IPS-18c (cell line): ENCODE results near the gene MTX3.

Experiments
- H3K4me3 ChIP-seq: 2 replicates; pipeline ENCODE4 v1.7.0; 2013; ENCODE audit warnings: low read depth, mild to moderate bottlenecking, low read length, moderate library complexity; ENCODE audit not compliant: insufficient read depth
- H3K9me3 ChIP-seq: one replicate; pipeline ENCODE4 v1.6.1; 2013; ENCODE audit warnings: mild to moderate bottlenecking, low read length, moderate library complexity; ENCODE audit not compliant: control insufficient read depth, insufficient read depth

The MTX3 gene

DNA sequence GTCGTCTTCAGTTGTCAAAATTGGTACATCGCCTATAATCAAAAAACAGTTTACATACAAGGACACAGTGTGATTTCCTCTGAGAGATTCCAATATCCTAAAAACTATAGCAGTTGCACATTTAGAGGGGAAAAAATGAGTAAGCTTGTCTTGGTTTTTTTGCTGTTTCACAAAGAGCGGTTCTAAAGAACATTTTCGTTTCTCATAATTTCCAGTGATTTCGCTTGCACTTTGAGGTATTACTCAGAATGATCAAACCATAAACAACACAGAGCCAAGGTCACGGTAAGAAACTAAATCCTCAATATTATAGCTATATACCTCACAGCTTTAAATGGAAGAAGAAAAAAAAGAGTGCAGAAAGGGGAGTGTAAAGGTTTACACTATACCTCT, 861 bp downstream of the MTX3 start:
- Histone ChIP-seq H3K4me3 (peak overlapping the region; percentile 85), H3K9me3 (no peaks in the 10 kb centered on the region)

DNA sequence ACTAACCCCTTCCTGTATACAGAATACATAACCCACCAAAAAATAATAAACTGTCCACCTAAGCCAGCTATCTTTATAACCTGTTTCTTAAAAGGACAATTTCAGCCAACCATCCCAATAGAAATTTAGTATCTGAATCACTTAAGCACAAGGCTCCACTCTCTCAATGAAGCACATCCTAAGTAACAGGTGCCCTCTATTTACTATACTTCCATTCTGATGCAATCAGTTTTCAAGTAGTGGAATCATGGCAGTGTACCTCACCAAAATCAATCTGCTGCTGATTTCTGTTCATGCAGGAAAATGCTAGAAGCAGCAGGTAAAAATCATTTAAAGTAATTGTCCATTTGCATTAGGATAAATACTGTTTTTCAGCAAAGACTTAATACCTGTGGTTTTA, 4.8 kb downstream of the MTX3 start:
- Histone ChIP-seq H3K4me3 (no peak overlapping the region), H3K9me3 (no peaks in the 10 kb centered on the region)

DNA sequence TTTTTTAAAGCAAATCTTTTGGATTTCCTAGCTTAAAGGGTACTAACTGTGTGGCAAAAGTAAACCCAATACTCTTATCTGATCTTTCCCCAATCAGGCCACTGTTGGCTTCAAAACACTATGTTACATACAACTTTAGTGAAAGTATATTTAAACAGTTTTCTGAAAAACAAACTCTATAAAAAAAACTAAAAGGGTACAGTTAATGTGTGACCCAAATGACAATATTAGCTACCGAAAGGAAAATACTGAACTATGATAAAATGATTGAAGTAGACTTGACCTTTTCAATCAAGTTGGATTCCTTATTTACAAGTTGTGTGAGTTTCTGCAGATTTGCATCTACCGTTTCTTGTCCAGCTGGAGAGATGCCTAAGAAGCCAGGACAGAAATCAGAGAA, 5.8 kb downstream of the MTX3 start:
- Histone ChIP-seq H3K4me3 (no peak overlapping the region), H3K9me3 (no peaks in the 10 kb centered on the region)

DNA sequence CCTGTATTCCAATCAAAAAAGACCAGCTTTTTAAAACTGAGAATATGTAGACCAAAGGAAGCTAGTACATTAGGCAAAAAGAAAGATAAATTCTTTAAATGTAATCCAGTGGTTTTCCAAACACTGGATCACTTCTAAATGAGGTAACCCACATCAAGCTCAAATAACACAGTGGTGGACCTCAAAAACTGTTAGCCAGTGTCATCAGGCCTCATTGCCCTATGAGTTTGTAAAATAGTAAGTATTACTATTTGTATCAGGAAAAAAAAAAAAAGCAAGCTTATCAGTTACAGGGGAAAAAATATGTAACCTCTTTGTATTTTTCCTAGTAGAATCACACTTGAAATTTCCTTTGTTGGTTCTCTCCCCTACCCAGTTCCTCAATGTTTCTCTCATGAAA, 6.7 kb downstream of the MTX3 start:
- Histone ChIP-seq H3K4me3 (no peak overlapping the region), H3K9me3 (no peaks in the 10 kb centered on the region)

DNA sequence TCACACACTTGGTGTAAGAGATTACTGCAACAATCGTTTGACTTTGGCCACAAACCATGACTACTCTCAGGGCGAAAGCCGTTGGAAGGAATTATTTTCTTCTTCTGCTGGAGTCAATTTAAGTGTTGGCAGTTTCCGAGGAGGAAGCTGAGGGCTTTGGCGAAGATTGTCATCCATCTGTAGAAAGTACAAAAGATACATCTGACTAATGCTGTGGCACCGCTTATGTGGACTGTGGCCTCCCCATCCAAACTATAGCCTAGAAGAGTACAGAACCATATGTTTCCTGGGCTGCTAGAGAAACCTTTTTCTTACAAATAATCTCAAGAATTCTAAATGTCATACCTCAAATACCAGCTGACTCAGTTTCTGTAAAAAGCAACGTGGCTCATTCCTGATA, 7.4 kb downstream of the MTX3 start:
- H3K4me3 ChIP-seq = no peak overlapping the region
- no peaks in the 10 kb centered on the region for H3K9me3 ChIP-seq

DNA sequence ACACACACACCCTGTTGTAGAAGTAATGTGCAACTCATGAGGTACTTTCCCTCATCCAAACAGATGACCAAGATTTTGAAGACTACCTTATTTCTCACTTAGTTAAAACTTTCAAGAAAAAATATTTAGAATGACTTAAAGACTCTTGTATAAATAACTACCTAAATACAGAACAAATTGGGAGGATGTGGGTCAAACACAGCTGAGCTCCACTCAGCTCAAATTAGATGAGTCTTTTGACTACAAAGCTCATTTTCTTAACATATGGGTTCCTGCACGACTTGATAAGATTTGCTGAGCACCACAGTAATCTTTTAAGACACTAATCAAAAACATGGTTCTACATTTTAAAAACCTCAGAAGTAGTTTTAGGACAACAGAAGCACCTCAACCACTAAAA, 8.9 kb downstream of the MTX3 start:
- Histone ChIP-seq H3K9me3 (no peaks in the 10 kb centered on the region), H3K4me3 (no peak overlapping the region)

DNA sequence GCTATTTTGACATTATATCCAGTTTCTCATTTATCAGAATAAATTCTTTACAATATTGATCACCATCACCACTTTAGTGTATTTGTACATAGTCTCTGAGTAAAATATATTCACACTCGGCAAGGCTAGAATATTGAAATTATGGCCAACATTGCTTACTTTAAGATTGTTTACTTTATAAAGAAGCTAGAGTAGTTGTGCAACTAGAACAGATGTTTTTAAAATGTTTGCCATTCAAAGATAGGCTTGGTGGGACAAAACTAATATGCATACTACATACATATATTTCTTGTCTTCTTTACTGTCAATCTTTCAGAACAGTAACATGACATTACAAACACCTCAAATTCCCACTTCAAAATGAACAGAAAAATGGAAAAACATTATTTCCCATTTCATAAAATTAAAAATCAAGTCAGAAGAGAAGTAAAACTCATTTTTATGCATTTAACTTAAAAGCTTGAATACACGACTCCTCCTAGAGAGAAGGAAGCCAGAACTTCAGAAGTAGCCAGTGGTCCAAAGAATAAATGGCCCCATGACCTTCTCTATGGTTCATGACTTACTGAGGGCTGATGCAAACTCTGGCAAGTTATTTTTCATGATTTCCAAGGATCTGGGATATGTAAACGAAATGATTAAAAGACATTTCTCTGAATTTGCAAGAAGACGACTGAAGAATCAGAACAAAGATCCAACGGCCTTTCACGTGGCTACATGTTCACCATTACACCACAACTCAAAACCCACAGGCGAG, 14.1 kb downstream of the MTX3 start:
- Histone ChIP-seq H3K4me3 (no peak overlapping the region), H3K9me3 (no peaks in the 10 kb centered on the region)

DNA sequence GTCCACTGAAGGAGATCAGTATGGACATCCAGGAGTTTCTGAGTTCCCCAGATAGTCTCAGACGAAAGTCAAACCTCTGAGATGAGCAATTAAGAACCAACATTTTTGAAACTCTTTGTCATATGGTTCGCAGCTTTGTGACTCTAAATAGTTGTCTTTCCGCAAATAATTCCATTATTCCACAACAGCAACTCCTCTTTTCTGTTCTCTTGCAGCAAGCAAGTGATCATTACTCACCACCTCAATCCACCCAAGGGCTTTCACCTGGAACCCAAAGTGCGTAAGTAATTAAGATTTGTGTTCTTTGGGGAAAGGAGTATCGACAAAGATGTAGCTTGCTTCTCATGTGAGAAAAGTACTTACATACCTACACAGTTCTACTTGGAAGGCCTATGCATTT, 15.6 kb downstream of the MTX3 start:
- no peak overlapping the region for H3K4me3 ChIP-seq
- no peaks in the 10 kb centered on the region for H3K9me3 ChIP-seq

DNA sequence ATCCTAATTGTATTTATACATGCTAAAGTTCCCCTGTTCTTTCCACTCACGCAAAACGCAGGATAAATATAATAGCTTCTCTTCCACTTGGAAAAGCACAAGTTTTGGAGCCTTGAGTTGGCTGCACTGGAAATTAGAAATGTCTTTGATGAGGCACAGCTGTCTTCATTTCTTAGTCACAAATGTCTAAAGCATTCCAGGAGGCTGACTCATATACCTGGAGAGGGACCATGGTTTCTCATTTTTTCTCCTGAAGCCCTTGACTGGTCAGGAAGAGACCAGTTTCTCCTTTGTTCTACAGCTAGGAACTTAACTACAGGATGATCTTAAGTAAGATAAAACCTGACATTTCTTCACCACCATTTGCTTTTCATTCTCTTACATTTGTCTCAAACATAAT, 16.2 kb downstream of the MTX3 start:
- no peaks in the 10 kb centered on the region for H3K9me3 ChIP-seq
- H3K4me3 ChIP-seq = no peak overlapping the region

DNA sequence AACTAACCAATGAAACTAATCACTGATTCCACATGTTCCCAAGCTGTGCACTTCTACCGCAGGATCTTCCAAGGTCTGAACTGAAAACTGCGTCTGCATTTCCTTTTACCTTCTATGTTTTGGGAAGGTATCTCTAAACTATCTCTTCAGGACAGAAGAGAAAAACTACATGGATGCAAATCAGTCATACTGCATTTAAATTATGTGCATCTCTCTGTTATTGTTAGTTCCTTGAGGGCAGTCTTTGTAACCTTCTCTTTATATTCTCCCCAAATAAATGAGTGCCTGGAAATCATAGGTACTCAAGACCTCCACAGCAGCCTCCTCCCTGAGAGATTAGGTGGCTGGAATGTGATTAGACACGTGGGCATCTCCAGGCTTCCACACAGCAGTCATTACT, 17.1 kb downstream of the MTX3 start:
- Histone ChIP-seq H3K9me3 (no peaks in the 10 kb centered on the region), H3K4me3 (no peak overlapping the region)

DNA sequence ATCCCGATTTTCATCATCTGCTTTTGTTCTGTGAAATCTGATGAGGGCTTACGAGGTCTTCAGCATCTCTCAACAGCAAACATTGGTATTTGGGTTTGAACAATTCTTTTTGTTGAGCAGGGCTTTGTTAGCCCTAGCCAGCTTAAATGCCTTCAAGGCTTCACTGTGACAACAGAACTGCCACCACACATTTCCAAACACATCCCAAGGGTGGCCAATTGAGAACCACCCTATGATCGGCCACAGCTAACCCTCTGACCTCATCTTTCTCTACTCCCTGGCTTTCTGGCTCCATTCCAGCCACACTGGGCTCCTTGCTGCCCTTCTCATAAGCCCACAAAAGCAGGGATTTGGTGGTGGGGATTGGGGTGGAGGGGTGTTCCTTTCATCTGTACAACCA, 17.6 kb downstream of the MTX3 start:
- H3K9me3 ChIP-seq = no peaks in the 10 kb centered on the region
- H3K4me3 ChIP-seq = no peak overlapping the region

DNA sequence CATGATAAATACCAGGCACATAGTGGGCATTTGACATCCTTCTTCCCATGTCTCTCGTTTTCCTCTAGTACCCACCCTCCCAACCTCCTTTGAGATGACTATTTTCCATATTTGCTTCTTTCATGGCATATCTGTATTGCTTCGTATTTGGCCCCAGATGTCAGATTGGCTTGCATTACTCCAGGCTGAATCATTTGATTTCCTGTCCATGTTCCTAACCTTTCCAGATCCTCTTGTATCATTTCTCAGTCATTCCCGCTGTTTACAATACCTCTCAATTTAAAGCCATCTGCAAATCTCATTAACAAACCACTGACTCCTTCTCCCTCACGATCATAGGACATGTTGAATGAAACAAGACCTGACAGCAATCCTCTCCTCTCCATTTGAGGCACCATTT, 19.9 kb downstream of the MTX3 start:
- Histone ChIP-seq H3K4me3 (no peak overlapping the region), H3K9me3 (no peaks in the 10 kb centered on the region)

DNA sequence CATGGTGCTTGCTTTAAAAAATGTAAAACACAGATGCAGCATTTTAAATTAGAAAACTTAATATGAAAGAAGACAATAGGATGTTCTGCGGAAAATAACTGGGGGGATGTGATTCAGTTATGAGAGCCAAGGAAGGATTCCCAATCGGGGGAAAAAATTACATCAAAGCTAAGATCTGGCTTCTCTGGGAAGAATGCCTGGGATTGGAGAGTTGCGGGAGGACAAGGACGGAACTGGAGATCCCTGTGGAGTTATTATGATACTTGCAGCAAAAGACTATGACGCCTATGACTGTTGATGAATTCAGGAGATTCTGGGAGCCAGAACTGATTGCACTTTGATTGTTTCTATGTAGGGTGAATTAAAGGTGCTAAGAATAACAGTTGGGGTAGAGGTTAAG, 24.6 kb downstream of the MTX3 start:
- Histone ChIP-seq H3K9me3 (no peaks in the 10 kb centered on the region), H3K4me3 (no peak overlapping the region)

DNA sequence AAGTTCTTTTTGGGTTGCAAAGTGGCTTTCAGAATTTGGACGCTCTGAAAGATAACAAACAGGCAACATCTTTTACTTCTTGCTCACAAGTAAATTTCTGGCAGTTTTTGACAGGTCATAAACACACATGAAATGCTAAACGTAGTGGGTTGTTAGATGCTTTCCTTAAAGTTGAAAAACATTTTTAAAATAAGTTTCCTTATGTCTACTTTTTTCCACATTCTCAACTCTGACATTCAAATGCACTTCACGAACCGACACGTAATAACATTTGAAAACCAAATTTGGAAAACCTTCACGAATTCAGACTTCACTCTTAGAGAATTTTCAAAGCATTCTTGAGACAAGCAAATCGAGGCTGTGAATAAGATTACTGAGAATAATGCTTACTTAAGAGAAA, 26.9 kb downstream of the MTX3 start:
- Histone ChIP-seq H3K4me3 (no peak overlapping the region), H3K9me3 (no peaks in the 10 kb centered on the region)

DNA sequence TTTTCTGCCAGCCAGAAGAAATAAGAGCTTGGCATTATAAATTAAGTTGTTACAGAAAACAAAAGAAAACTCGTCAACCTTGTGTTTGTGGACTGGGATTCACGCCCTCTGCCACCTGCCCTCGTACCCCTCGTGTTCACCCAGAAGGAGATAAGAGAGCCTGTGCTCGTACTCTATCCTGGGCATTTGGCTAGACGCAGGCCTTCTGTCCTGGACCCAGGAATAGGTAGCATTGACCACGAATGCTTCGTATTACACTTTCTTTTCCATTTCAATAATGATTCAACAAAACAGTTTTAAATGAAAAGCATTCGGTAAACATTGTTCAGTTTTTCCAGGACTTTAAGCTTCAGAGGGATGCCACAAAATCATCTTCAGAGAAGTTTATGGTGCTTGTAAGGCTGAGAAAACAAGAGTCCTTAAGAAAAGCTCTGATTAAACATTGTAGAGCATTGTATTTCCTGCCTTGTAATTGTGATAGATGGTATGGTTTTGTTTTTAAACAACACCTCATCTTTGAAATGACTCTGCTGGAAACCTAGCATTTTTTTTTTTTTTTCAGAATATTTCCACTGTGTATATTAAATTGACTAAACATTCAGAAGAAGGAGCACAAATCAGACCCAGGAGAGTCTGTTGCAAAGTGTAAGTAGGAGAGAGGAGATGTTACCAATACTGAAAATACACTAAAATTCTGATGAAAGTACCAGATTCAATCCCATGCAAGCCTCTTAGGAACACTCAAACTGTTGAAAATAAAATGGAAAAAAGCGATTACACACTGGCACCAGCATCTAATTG, 27.6 kb downstream of the MTX3 start:
- Histone ChIP-seq H3K4me3 (no peak overlapping the region), H3K9me3 (no peaks in the 10 kb centered on the region)

DNA sequence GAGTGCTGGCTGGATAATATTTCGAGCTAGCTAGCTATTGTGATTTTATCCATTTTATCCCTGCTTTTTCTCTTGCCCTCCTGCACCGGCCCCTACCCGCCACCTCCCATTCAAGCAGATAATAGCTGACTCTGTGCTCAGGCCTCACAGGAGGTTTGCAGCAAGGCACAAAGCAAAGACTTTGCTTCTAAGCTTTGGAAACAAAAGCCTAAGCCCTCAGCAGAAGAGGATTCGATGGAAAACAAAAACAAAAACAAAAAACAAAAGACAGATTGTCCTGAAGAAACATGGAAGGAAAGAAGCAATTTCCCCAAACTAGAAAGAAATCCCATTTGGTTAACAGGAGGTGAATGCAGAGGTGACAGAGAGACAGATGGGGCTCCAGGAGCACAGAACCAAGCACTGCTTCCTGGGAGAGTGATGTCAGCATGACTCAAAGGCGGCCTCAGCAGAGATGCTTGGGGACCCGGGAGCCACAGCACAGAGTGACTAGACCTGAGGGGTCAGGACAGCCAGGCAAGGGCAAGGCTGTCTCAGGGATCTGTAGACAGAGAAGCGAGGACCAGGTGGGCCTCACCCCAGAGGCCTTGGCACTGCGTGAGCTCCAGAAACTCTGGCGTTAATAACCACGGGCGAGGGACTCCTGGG, 28.4 kb downstream of the MTX3 start:
- Histone ChIP-seq H3K4me3 (no peak overlapping the region), H3K9me3 (no peaks in the 10 kb centered on the region)

DNA sequence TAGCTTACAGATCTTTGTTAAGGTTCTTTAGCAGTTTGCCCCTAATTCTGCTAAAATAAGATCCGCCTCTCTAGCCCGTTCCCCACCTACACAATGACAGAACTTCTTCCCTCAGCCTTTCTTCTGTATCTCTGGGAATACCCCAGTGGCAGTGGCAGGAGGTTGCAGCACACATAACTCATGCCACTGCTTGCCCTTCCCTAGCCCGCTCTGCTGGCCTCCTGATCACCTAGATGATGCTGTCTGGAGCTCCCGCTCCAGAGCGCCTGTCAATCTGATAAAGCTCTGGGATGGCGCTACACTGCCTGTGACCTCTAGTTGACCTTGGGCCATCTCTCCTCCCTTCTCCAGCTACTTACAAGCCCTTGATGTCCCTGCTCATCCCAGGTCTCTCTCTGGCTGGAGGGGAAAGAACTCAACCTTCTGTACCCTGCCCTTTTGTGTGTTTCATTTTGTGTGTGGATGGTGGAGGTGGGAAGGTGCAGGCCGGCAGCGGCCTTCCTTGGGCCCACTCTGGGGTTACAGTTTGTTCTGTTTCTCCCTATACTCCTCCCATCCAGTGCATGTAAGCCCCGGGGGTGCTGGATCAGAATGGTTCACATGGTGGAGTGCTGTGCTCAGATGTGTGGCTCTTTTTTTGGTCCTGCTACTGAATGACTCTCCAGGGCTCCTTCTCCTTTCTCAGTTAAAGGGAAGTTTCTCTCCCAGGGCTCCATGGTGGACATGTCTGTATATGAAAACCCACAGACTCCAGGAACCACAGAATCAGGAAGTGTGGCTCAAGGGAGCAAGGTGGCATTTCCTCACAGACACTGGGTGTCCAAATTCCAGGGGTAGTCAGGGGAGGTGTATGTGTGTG, 29.1 kb downstream of the MTX3 start:
- Histone ChIP-seq H3K9me3 (no peaks in the 10 kb centered on the region), H3K4me3 (no peak overlapping the region)
